ENCODE data around the gene KLHL40. TPM values are rescaled to one million over a fixed set of nuclear protein-coding genes. Genes with fewer than 3 reads are reported as not detected.

The KLHL40 gene
- total RNA-seq, 1 experiment from 2014 or later: not detected

- no peak for DNase-seq
- no peak overlapping the region for H3K23ac ChIP-seq (ENCODE audit: insufficient read length, low read depth, low read length)
- H3K9me3 Mint-ChIP-seq: no peaks in the 10 kb centered on the region
- no peak overlapping the region for H3K14ac ChIP-seq (ENCODE audit: insufficient read depth, low read length)
- H3T11ph ChIP-seq (ENCODE audit: low read length): no peak overlapping the region
- no peak for TF ChIP-seq CTCF (conservative IDR thresholded peaks at IDR 0.05)
- no peaks in the 10 kb centered on the region for H3K23me2 ChIP-seq (ENCODE audit: insufficient read length, low read depth, low read length, poor library complexity, severe bottlenecking)
- H2BK20ac ChIP-seq (ENCODE audit: low read depth, low read length, poor library complexity, severe bottlenecking): no peak overlapping the region
- H3K27me3 ChIP-seq (ENCODE audit: insufficient read depth, low read length): no peaks in the 10 kb centered on the region
- H3K79me2 ChIP-seq (ENCODE audit: insufficient read depth, low read length): no peaks in the 10 kb centered on the region
- no peak overlapping the region for H3K4me3 Mint-ChIP-seq
- peaks cover 8 to 15% of the 10 kb centered on the region in 2 experiments for H3K4me1 Mint-ChIP-seq
- H3K79me1 ChIP-seq (ENCODE audit: insufficient read depth, low read depth, low read length, poor library complexity, severe bottlenecking): no peaks in the 10 kb centered on the region
- H2BK12ac ChIP-seq (ENCODE audit: insufficient read length, low read depth, low read length): no peak overlapping the region
- H3K36me3 Mint-ChIP-seq (ENCODE audit: insufficient read depth in 1 of 3, low read depth in 3 of 3): peaks cover 2 to 19% (median 8%) of the 10 kb centered on the region in 3 experiments; a peak in 6 of 7 replicates
- H2BK120ac ChIP-seq (ENCODE audit: low read depth, low read length, poor library complexity, severe bottlenecking): no peak overlapping the region
- no peak overlapping the region for H3K27ac ChIP-seq (ENCODE audit: insufficient read length, low read depth, low read length)
- no peak overlapping the region for H3K9ac ChIP-seq (ENCODE audit: extremely low read depth, insufficient read length, low read length)
- no peaks in the 10 kb centered on the region for H3K27me3 Mint-ChIP-seq (ENCODE audit: low read depth)
- no peak overlapping the region for H3K27ac Mint-ChIP-seq
- no CpG with 5 or more reads among the region's 12 CpGs for WGBS (ENCODE audit: extremely low coverage, insufficient read length, low lambda C conversion rate)
- no peak overlapping the region for H3K56ac ChIP-seq (ENCODE audit: insufficient read length, low read depth, low read length)
- H3K4ac ChIP-seq (ENCODE audit: low read depth, low read length): no peak overlapping the region
- no peaks in the 10 kb centered on the region for H4K20me1 ChIP-seq (ENCODE audit: control insufficient read depth, insufficient read depth, insufficient read length)
- H4K5ac ChIP-seq (ENCODE audit: insufficient read length, low read depth, low read length): no peak overlapping the region
- H3K9me3 ChIP-seq (ENCODE audit: control insufficient read depth, low read depth, low read length): no peaks in the 10 kb centered on the region
- no peak overlapping the region for H4K91ac ChIP-seq (ENCODE audit: insufficient read length, low read depth, low read length)
- H2BK5ac ChIP-seq (ENCODE audit: insufficient read length, low read length): no peak overlapping the region
- no peak overlapping the region for H2BK15ac ChIP-seq (ENCODE audit: low read depth, low read length)
- no peak overlapping the region for H3K18ac ChIP-seq (ENCODE audit: insufficient read length, low read depth, low read length)
- H3K4me2 ChIP-seq (ENCODE audit: insufficient read depth, insufficient read length, low read length): no peak overlapping the region
- H2AFZ ChIP-seq (ENCODE audit: low read length): no peak overlapping the region
- no peak overlapping the region for H4K8ac ChIP-seq (replicated peaks; ENCODE audit: insufficient read length, low read depth, low read length)
- H3K4me1 ChIP-seq (ENCODE audit: insufficient read depth, low read length): no peaks in the 10 kb centered on the region
- no peak overlapping the region for H2AK5ac ChIP-seq (ENCODE audit: insufficient read length, low read length)
Observed at GRCh38 chr3:42662813-42663535, 22.4 kb upstream of the KLHL40 start.

Data from H9 (cell line).